Measurements from ENCODE around the gene PTMA.
A peak's percentile ranks its signal among the peaks of the same experiment; 100 is the strongest.
"Not testable (repeated sequence)": the region's sequence is repeated elsewhere in the genome, so short reads cannot be mapped to it uniquely, and the experiment has no call there.

PTMA gene

DNA sequence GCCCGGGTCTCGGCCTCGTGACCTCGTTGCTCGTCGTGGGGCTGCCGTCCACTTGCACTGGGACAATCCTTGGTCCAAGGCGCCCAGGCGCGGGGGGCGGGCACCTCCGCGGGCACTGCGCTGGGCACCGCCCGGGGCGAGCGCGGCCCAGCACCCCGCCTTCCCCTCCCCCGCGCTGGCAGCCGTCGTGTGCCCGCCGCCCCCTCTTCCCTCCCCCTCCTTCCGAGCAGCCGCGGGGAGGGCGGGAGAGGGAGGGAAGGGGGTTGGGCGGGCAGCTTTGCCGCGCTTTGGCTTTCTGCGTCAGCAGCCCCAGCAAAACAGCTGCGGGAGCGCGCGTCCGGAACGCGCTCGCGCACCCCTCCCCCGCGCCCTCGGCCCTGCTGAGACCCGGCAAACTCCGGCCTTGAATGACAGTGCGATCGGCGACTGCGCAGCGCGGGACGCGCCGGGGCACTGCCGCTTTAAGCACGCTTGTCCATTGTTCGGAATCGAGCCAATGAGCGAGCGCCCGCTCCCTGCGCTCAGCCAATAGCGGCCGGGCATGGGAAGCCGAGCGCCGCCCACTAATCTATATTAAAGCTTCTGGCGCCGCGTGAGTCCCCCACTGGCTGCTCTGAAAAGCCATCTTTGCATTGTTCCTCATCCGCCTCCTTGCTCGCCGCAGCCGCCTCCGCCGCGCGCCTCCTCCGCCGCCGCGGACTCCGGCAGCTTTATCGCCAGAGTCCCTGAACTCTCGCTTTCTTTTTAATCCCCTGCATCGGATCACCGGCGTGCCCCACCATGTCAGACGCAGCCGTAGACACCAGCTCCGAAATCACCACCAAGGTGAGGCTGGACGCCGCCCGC lies at the start of gene PTMA:
PTMA (plus strand) TSS at position 599 of the 846 bp plus-strand sequence; CDS start at position 781, 182 bp downstream.
- peak; percentile 100 for DNase-seq

DNA sequence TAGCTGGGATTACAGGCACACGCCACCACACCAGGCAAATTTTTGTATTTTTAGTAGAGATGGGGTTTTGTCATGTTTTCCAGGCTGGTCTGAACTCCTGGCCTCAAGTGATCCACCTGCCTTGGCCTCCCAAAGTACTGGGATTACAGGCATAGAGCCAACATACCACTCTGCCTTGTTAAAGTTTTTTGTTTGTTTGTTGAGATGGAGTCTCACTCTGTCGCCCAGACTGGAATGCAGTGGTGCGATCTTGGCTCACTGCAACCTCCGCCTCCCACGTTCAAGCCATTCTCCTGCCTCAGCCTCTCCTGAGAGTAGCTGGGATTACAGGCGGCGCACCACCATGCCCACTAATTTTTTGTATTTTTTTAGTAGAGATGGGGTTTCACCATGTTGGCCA lies 48.3 kb upstream of the PTMA start:
- DNase-seq: not testable (repeated sequence)

DNA sequence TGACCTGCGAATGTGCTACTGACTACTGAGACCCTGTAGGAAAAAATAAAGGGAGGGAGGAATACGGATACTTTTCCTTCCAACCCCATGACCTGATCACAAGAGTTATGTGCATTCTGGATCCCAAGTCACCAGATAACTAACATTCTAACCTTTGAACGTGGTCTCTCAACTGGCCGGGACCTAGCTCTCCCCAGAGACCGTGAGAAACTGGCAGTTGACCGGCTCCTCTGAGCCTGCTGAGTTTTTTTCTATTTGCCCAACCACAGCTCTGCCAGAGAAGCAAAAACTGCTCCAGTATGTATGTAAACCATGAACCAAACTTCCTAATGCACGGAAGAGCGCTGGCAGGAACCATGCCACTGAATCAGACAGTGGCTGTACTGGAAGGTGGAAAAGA lies 47.5 kb upstream of the PTMA start:
- no peak for DNase-seq

DNA sequence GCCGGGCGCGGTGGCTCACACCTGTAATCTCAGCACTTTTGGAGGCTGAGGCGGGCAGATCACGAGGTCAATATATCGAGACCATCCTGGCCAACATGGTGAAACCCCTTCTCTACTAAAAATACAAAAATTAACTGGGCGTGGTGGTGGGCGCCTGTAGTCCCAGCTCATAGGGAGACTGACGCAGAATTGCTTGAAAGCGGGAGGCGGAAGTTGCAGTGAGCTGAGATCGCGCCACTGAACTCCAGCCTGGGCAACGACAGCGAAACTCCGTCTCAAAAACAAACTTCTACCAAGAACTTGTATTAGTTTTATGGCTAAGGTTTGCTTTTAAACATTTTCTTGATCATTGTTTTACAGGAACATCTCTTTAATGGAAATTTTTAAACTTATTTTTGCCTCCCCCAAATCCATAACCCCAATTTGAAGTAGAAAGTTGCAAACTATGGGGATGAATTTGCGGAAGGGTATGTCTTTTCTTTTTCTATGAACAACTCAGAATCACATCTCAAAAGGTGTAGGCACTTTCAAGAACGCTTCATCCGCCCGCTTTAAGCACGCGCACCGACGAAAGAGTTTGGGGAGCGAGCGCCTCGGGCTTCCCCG lies 46.8 kb upstream of the PTMA start:
- DNase-seq: no peak

- DNase-seq: peak; percentile 96
Measured at GRCh38 chr2:231662028-231662810, 46.1 kb upstream of the PTMA start.

DNA sequence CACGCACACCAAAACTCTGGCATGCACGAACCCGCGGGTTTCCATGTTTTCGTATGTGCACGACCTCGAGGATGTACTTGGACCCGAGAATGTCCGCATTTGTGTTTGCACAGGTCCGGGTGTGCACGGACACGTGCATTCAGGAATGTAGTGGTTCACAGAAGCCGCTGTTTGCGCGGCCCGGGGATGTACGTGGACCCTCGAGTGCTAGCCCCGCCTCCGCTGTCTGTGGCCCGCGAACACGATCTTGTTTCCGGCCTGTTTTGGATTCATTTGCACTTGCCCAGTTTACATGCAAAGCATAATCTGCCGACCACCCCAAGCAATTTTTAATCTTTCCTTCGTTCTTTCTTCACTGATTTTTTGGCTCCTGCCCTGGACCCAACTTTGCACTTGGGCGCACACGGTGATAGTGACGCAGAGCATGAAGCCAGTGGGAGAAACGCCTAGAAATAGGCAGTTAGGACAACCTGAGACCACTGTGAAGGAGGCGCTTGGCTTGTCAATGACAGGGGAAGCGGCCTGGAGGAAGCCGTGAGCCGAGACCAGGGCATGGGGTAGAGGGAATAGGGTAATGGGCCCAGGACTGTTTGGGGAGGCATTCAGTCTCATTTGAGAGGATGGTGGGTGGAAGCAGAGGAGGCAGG lies 45.4 kb upstream of the PTMA start:
- DNase-seq: no peak

DNA sequence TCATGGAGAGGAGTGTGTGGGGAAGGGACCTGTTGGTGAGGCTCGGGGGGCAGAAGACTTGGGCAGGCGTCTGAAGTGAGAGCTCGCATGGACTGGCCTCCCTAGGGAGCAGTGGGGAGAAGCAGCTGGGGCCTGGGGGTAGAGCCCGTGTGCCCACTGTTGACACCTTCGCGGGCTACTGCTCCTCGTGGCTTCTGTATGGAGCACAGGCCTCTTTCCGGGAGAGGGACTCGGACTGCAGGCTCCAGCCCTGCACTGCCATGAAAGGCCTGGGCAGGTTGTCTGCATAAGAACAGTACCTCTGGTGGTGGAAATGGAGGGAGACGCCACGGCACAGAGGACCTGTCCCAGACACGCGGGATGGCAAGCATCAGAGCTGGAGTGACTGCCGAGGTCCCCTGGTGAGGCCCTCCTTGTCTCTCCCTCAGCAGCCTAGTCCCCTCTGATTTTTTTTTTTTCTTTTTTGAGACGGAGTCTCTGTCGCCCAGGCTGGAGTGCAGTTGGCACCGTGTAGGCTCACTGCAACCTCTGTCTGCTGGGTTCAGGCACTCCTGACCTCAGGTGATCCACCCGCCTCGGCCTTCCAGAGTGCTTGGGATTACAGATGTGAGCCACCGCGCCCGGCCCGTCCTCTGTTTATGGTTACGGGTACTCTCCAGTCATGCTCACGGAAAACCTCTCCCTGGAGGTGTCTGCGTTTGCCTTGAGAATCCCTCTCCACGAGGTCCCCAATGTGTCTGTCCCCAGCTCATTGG lies 44.7 kb upstream of the PTMA start:
- no peak for DNase-seq

GRCh38 chr2:231664727-231665126 lies 43.6 kb upstream of the PTMA start:
- DNase-seq: no peak

- no peak for DNase-seq
Measured at GRCh38 chr2:231665245-231666170, 42.8 kb upstream of the PTMA start.

DNA sequence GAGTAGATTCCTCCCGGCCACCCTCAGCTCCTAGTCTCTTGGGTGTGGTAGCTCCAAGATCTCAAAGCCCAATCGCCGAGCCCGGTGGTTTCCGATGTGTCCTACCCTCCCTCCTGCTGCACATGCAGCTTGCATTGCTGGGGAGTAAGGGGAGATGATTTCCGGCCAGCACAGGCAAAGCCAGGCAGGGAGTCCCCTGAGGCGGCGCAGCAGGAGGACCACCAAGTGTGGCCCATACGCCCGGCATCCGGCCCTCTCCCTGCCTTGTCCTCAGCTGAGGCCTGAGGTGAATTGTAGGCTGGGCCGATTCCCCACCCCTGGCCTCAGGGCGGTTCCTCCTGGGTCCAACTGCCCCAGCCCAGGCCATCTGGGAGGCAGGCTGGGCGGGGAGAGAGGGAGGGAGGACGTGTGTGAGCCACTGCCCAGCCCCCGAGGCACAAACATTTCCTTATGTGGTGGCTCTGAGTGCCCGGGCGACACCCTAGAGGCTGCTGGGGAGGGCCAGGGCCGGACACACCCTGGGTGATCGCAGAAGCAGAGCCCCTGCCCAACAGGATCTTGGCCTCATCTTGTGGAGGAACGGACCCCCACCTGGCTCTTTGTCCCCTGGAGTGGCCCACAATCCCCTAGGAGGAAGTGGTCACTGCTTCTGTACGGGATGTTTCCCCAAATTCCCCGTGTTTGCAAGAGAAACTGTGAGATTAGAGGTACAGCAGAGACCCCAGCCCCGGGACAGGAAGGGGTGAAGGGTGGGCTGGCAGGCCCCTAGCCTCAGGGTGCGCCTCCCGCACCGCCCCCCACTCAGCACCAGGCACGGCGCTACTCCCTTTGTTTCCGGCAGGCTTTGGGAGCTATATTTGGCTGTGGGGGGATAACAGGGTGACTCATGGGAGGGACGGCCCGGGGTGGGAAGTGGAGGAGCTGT lies 41.9 kb upstream of the PTMA start:
- peak; percentile 13 for DNase-seq

DNA sequence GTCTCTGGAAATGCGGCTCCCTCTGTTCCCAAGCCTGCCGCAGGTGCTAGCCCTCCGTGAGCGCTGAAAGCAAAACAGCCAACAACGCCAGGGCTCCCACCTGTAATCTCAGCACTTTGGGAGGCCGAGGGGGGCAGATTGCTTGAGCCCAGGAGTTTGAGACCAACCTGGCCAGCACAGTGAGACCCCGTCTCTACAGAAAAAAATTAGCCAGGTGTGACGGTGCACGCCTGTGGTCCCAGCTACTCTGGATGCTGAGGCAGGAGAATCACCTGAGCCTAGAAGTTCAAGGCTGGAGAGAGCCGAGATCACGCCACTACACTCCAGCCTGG lies 41.3 kb upstream of the PTMA start:
- DNase-seq: no peak

GRCh38 chr2:231667496-231667895 lies 40.8 kb upstream of the PTMA start:
- no peak for DNase-seq

- DNase-seq: no peak
Measured at GRCh38 chr2:231668981-231669380, 39.3 kb upstream of the PTMA start.

- no peak for DNase-seq
Measured at GRCh38 chr2:231671270-231672050, 36.9 kb upstream of the PTMA start.

DNA sequence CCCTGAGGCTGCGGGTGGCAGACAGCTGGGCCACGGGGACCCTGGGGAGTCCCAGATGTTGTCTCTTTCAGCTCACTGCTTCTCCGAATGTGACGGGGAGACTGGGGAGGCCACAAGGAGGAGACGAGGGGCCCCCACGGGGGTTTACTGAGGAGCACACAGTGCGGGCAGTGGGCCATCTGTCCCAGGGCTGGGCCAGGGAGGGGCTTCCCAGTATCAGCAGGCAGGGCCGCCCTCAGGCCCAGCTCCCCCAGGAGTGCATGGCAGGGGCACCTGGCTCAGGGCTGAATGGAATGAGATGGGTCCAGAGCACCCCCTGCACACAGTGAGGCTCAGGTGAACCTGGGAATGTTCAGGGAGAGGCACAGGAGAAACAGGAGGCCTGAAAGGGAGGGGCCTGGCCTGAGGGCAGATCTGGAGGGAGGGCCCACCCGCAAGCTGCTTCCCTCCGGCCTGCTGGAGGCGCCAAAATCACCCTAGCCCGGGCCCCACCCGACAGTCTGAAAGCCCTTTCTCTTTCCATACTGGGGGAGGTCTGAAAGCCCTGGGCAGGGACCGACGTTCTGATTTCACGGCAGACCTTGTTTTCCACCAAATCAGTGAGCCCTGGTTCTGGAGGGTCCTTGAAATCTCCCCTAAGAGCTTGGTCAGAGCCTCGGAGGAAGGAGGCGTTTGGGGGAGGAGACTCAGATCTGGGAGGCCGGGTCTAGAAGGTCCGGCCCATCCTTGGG lies 35.5 kb upstream of the PTMA start:
- no peak for DNase-seq

DNA sequence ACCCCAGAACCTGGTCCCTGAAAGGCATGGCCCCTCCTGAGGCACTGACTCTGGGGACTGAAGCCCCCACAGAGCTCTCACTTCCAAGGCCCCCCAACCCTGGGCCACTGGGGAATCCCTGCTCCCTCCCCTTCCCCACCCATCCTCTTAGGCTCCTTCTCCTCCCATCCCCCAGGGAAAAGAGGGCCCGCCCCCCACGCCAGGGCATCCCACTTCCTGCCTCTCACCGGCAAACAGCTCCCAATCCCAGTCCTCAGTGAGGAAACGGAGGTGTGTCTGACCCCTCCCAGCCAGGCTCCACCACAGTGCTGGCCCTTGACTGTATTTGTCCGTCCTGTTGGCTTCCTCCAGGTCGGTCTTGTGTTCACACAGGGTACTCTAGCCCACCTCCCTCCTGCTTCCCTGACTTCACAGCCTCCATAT lies 35.0 kb upstream of the PTMA start:
- DNase-seq: no peak

- DNase-seq: peak; percentile 39
Measured at GRCh38 chr2:231674587-231675338, 33.6 kb upstream of the PTMA start.

DNA sequence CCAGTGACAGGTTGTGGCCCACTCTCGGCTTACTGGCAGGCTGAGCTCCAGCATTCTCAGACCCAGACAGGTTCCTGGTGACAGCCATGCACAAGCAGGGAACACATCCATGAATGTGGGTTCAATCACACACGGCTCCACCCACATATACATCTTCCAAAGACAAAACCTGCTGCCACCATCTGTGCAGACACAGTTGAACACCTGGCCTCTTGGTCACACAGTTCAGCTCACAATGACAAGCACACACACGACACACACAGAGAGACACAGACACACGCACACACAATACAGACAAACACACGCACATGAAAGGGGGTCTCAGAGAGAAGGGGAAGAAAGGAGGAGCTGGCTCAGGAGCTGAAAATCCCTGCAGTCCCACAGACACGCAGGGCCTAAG lies 32.1 kb upstream of the PTMA start:
- DNase-seq: no peak
